GM12878 (cell line): ENCODE data around the gene RNF38. TPM values are rescaled to one million over a fixed set of nuclear protein-coding genes. Genes with fewer than 3 reads are reported as not detected.
"Not testable (repeated sequence)": the region's sequence is repeated elsewhere in the genome, so short reads cannot be mapped to it uniquely, and the experiment has no call there.

Experiments
- ATAC-seq: fragments of 200-7000 bp; cut with Tn5 transposase; 3 replicates; pipeline ENCODE4 v1.9.1; 2020; ENCODE audit warnings: mild to moderate bottlenecking, moderate library complexity
- BruUV-seq: library from RNA; stranded (reverse); fragments of 400-500 nt; replicated peaks from 2 replicates; lab custom pipeline; 2021; lab: Mats Ljungman, UMichigan
- CTCF ChIA-PET: fragments of 300-600 bp; sonication (Branson Sonifier 250); formaldehyde crosslinking; extraction: SDS; loops from one replicate; lab custom pipeline; 2021; ENCODE audit warnings: inconsistent platforms; lab: Yijun Ruan, JAX
- POLR2A ChIA-PET: fragments of 350-600 bp; formaldehyde crosslinking; extraction: SDS; loops from one replicate; lab custom pipeline; 2021; ENCODE audit warnings: inconsistent platforms; lab: Charles Lee
- RAD21 ChIA-PET: fragments of 300-600 bp; sonication (Branson Sonifier 250); formaldehyde crosslinking; loops from one replicate; lab custom pipeline; 2023; ENCODE audit warnings: antibody characterized with exemption; ENCODE audit not compliant: unreplicated experiment; lab: Charles Lee
- SMC1A ChIA-PET: fragments of 300-600 bp; sonication (Branson Sonifier 250); formaldehyde crosslinking; loops from one replicate; lab custom pipeline; 2023; ENCODE audit not compliant: unreplicated experiment, uncharacterized antibody; lab: Charles Lee
- DNase-seq: peaks from one replicate; pipeline ENCODE4 v3.0.0-alpha.2; 2011; ENCODE audit warnings: low read depth, low spot score
- FAIRE-seq: peaks from 3 replicates; lab custom pipeline; 2011; peaks lifted over from hg19 to GRCh38; lab: Jason Lieb, UNC
- H2AFZ ChIP-seq: 2 replicates; pipeline ENCODE4 v1.6.0; 2011; ENCODE audit warnings: low read depth, low read length, control low read depth; ENCODE audit not compliant: control insufficient read depth
- H3K27ac ChIP-seq: 2 replicates; pipeline ENCODE4 v1.5.1; 2011; ENCODE audit warnings: control low read depth; ENCODE audit not compliant: control insufficient read depth, insufficient read depth
- H3K27me3 ChIP-seq, 2 experiments: replicated peaks in 1 of 2; 2 replicates each; pipeline versions ENCODE4 v1.6.0 to v1.6.1; 2011; ENCODE audit warnings: low read length in 1 of 2; ENCODE audit not compliant: control insufficient read depth in 2 of 2, insufficient read depth in 2 of 2
- H3K36me3 ChIP-seq, 2 experiments: 2 replicates each; pipeline ENCODE4 v1.5.1; 2011; ENCODE audit warnings: low read length in 1 of 2; ENCODE audit not compliant: control insufficient read depth in 2 of 2, insufficient read depth in 2 of 2
- H3K4me1 ChIP-seq: 2 replicates; pipeline ENCODE4 v1.6.1; 2011; ENCODE audit warnings: mild to moderate bottlenecking, low read length, moderate library complexity, mixed read lengths; ENCODE audit not compliant: control insufficient read depth, insufficient read depth
- H3K4me2 ChIP-seq: 2 replicates; pipeline ENCODE4 v1.6.0; 2011; ENCODE audit warnings: control low read depth; ENCODE audit not compliant: control insufficient read depth, insufficient read depth
- H3K4me3 ChIP-seq: fragments of 200-600 bp; sonication (generic); 2 replicates; pipeline ENCODE4 v1.5.1; 2016
- H3K79me2 ChIP-seq: 2 replicates; pipeline ENCODE4 v1.6.0; 2011; ENCODE audit warnings: low read length; ENCODE audit not compliant: control insufficient read depth, insufficient read depth
- H3K9ac ChIP-seq: 2 replicates; pipeline ENCODE4 v1.8.0; 2011; ENCODE audit warnings: low read length, control low read depth, mixed read lengths; ENCODE audit not compliant: control insufficient read depth, insufficient read depth
- H3K9me3 ChIP-seq: replicated peaks from 3 replicates; pipeline ENCODE4 v1.5.1; 2011; ENCODE audit warnings: mild to moderate bottlenecking, low read length; ENCODE audit not compliant: control insufficient read depth, insufficient read depth
- H4K20me1 ChIP-seq: 2 replicates; pipeline ENCODE4 v1.6.0; 2011; ENCODE audit not compliant: control insufficient read depth, insufficient read depth
- CEBPB ChIP-seq, 2 experiments: fragments of 150-350 bp in 1 of 2; IDR thresholded peaks; 2 replicates each; pipeline ENCODE4 v1.6.1; 2012 to 2014; ENCODE audit warnings: low read depth in 2 of 2, low read length in 2 of 2, borderline replicate concordance in 1 of 2, inconsistent platforms in 1 of 2
- WGBS: methylation state at CpG from one replicate; pipeline ENCODE4 v1.1.6; 2016; ENCODE audit warnings: low lambda C conversion rate; ENCODE audit not compliant: insufficient replicate concordance, insufficient coverage; ENCODE audit errors: missing lambda C conversion rate; 5-methylcytosine and 5-hydroxymethylcytosine counted together
- in situ Hi-C: fragments of 300-500 bp; cut with MboI; formaldehyde crosslinking; loops from 9 replicates; pipeline ENCODE4 v1.14.3; 2018; ENCODE audit warnings: mixed read lengths
- intact Hi-C: fragments of 100-400 bp; cut with micrococcal nuclease; formaldehyde crosslinking; loops from one replicate; pipeline ENCODE4 v1.14.2; 2022; ENCODE audit not compliant: unreplicated experiment
- polyA plus RNA-seq, 11 experiments: library from polyadenylated mRNA; depleted of rRNA in 4 of 11; unstranded in 6 of 11; stranded (reverse) in 5 of 11; fragments of >200 nt; fragmentation: Nextera tagmentation in 4 of 11; fragmentation: Illumina TruSeq in 1 of 11; extraction: Ambion mirVana in 4 of 11; extraction: Trizol in 1 of 11; gene quantifications; 1 replicate in 1 of 11; 2 replicates in 10 of 11; pipeline versions ENCODE4 v1.2.1 to v1.2.3, GENCODE V29; 2011 to 2016; ENCODE audit warnings: inconsistent platforms in 2 of 11, missing spikeins in 2 of 11, low read depth in 1 of 11
- total RNA-seq, 4 experiments: library from RNA; depleted of rRNA in 3 of 4; stranded (reverse); fragments of >200 nt in 3 of 4; fragmentation: Illumina TruSeq in 1 of 4; extraction: Trizol in 1 of 4; gene quantifications; 2 replicates each; pipeline versions ENCODE4 v1.2.1 to v1.2.3, GENCODE V29; 2013 to 2021

The RNF38 gene
- total and polyA plus RNA-seq, 10 of the 15 experiments (the other 5 are each of a cell fraction or from before 2014, with no cell fraction given): 5.1 to 34.7 (median 12.7) TPM

DNA sequence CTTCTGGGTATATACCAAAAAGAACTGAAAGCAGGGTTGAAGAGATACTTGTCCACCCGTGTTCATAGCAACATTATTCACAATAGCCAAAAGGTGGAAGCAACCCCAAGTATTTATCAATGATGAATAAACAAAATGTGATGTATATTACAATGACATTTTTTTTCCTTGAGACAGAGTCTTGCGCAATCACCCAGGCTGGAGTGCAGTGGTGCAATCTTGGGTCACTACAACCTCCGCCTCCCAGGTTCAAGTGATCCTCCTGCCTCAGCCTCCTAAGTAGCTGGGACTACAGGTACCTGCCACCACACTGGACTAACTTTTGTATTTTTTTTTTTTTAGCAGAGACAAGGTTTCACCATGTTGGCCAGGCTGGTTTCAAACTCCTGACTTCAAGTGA lies 11.3 kb upstream of the RNF38 start:
- ChIA-PET POLR2A (interaction anchor here (1.2 kb wide), 1 partner anchor 48 kb away, joined by 4 read pairs; no protein-coding TSS in a partner anchor), CTCF (interaction anchor here (0.7 to 1.5 kb wide), 2 partner anchors 144 to 318 kb away, joined by 3 to 8 read pairs; no protein-coding TSS in a partner anchor), SMC1A (interaction anchor here (0.7 kb wide), 2 partner anchors 9 to 11 kb away, joined by 3 read pairs; no protein-coding TSS in a partner anchor)
- in situ Hi-C loops: loop anchor here (25.0 kb wide), 1 partner anchor 326 kb away; no protein-coding TSS in a partner anchor
- H2AFZ ChIP-seq, H3K27ac ChIP-seq, DNase-seq, H3K9ac ChIP-seq, intact Hi-C loops, H3K4me2 ChIP-seq, FAIRE-seq, RAD21 ChIA-PET, H3K9me3 ChIP-seq, H3K4me3 ChIP-seq, H4K20me1 ChIP-seq, H3K27me3 ChIP-seq, ATAC-seq, H3K36me3 ChIP-seq, H3K79me2 ChIP-seq, H3K4me1 ChIP-seq, BruUV-seq: not testable (repeated sequence)
- TF ChIP-seq CEBPB (IDR thresholded peaks at IDR 0.05; ENCODE audit: borderline replicate concordance in 1 of 2, low read depth in 2 of 2, low read length in 2 of 2): peak in 1 of 2 experiments; percentile 46; a peak in 1 of 4 replicates
- 68% methylated on average over 3 of the region's 3 CpGs for WGBS

DNA sequence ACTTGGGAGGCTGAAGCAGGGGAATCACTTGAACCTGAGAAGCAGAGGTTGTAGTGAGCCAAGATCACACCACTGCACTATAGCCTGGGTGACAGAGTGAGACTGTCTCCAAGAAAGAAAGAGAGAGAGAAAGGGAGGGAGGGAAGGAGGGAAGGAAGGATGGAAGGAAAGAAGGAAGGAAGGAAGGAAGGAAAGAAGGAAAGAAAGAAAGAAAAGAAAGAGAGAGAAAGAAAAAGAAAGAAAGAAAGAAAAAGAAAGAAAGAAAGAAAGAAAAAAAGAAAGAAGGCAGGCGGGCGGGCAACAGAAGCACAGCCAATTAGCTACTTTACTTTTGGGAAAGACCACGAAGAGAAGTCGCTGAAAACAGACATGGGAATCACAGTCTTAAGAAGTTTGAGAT lies 9.0 kb upstream of the RNF38 start:
- H3K9ac ChIP-seq, H3K4me2 ChIP-seq, H3K9me3 ChIP-seq, H3K27ac ChIP-seq, DNase-seq, H3K36me3 ChIP-seq, H3K4me3 ChIP-seq, FAIRE-seq, H3K27me3 ChIP-seq, H3K4me1 ChIP-seq, H2AFZ ChIP-seq, H3K79me2 ChIP-seq, H4K20me1 ChIP-seq, BruUV-seq, ATAC-seq: not testable (repeated sequence)
- SMC1A ChIA-PET: interaction anchor here (0.8 to 8.4 kb wide), 8 partner anchors 8 to 320 kb away, joined by 3 to 287 read pairs (median 18); no protein-coding TSS in a partner anchor
- CTCF ChIA-PET: interaction anchor here (1.7 to 11.3 kb wide), 9 partner anchors 13 to 323 kb away, joined by 4 to 421 read pairs (median 33); no protein-coding TSS in a partner anchor
- POLR2A ChIA-PET: interaction anchor here (0.6 kb wide), 2 partner anchors 28 to 149 kb away, joined by 3 to 6 read pairs; no protein-coding TSS in a partner anchor
- 84% methylated on average over 4 of the region's 4 CpGs for WGBS
- intact Hi-C loops: loop anchor here (5.0 kb wide), 1 partner anchor 163 kb away; the partner anchor contains the start of gene MELK
- in situ Hi-C loops: loop anchor here (5.0 to 25.0 kb wide), 2 partner anchors 143 to 328 kb away; no protein-coding TSS in a partner anchor
- RAD21 ChIA-PET: interaction anchor here (2.4 to 5.4 kb wide), 5 partner anchors 39 to 321 kb away, joined by 11 to 156 read pairs (median 35); no protein-coding TSS in a partner anchor
